Loucy (cell line): Measurements from ENCODE around the gene WDR31.

ENCODE experiments used
- CTCF ChIP-seq: fragments of 200-600 bp; sonication (generic); conservative IDR thresholded peaks from 2 replicates; pipeline ENCODE4 v1.5.1; 2014; ENCODE audit warnings: mild to moderate bottlenecking, antibody characterized with exemption, low read length
- EZH2phosphoT487 ChIP-seq: fragments of 200-600 bp; IDR thresholded peaks from 2 replicates; pipeline ENCODE4 v1.6.1; 2018; ENCODE audit warnings: antibody characterized with exemption, mild to moderate bottlenecking, moderate library complexity, borderline replicate concordance

- no peak for TF ChIP-seq CTCF
- TF ChIP-seq EZH2phosphoT487 = no peak
Measured at GRCh38 chr9:113316030-113316429, 24.0 kb downstream of the WDR31 start.
